ENCODE data around the gene SLC25A45.

The SLC25A45 gene

DNA sequence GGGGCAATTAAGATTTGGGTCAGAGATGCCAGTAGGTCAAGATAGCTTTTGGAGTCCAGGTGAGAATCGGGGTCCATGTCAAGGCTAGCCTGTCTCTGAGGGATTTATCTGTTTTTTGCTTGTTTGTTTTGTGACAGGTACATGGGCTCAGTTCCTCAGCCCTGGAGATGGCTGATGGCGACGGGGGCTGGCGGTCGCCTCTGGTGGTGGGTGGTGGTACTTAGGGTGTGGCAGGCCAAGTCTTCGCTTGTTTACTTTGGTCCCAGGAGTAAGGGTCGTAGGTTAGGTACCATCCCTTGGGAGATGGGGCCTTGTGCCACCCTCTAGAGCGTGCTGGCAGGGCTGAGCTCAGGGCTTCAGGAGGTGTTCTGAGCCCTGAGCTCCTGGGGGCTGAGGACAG is 4.7 kb downstream of the SLC25A45 start:
- DNase-seq (ENCODE audit: extremely low spot score): no peak
- POLR2A ChIA-PET: interaction anchor here (3.8 to 16.9 kb wide), 2 partner anchors 43 to 121 kb away, joined by 29 to 264 read pairs; partner anchors contain the start of genes MALAT1 and NEAT1
- TF ChIP-seq ELF4 (IDR thresholded peaks at IDR 0.05) (no peak), TARDBP (IDR thresholded peaks at IDR 0.05) (no peak), LEF1 (IDR thresholded peaks at IDR 0.05; ENCODE audit: borderline replicate concordance) (no peak), HDGF (IDR thresholded peaks at IDR 0.05; ENCODE audit: borderline replicate concordance) (no peak), FOXM1 (IDR thresholded peaks at IDR 0.05; ENCODE audit: borderline replicate concordance) (no peak)
- CTCF ChIA-PET: interaction anchor here (2.1 kb wide), 1 partner anchor 94 kb away, joined by 5 read pairs; no protein-coding TSS in a partner anchor

DNA sequence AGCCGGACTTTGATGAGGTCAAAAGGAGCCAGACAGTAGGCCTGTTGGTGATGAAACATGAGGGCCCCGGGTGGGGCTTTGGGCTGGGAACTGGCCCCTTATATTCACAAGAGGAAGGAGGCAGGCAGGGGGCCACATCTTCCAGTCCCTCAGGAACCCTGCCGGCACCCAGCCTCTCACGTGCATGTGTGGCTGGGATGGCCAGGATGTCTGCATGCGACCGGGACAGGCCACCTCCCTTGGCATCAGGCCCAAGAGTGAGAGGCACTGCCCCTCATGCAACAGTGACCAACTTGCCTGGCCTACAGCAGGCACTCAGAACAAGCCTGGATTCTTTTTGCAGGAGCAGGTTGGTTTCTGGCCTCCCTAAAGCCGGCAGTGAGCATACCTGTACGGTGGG is 5.4 kb downstream of the SLC25A45 start:
- CTCF ChIA-PET: no interaction called here

GRCh38 chr11:65376138-65376713 is 6.2 kb downstream of the SLC25A45 start:
- ChIA-PET POLR2A (interaction anchor here (0.7 to 3.2 kb wide), 7 partner anchors 40 to 130 kb away, joined by 3 to 18 read pairs (median 3); partner anchors contain the start of genes MALAT1 and NEAT1), CTCF (interaction anchor here (1.3 kb wide), 1 partner anchor 93 kb away, joined by 9 read pairs; no protein-coding TSS in a partner anchor)
- no peak for DNase-seq (ENCODE audit: extremely low spot score)
- TF ChIP-seq ELF4 (IDR thresholded peaks at IDR 0.05) (no peak), FOXK2 (IDR thresholded peaks at IDR 0.05) (no peak), SP1 (IDR thresholded peaks at IDR 0.05) (no peak), FOXA1 (IDR thresholded peaks at IDR 0.05) (no peak), ZNF384 (IDR thresholded peaks at IDR 0.05) (no peak), L3MBTL2 (conservative IDR thresholded peaks at IDR 0.05) (no peak), CTBP1 (IDR thresholded peaks at IDR 0.05; ENCODE audit: borderline replicate concordance) (no peak), SUZ12 (IDR thresholded peaks at IDR 0.05) (no peak), FOXM1 (IDR thresholded peaks at IDR 0.05; ENCODE audit: borderline replicate concordance) (no peak), TARDBP (IDR thresholded peaks at IDR 0.05) (no peak), NFRKB (IDR thresholded peaks at IDR 0.05) (no peak), ARNT (IDR thresholded peaks at IDR 0.05) (no peak)

More for the DNA sequence above, 5.4 kb downstream of the SLC25A45 start:
- DNase-seq (ENCODE audit: extremely low spot score): no peak
- TF ChIP-seq FOXK2 (IDR thresholded peaks at IDR 0.05) (no peak), ARNT (IDR thresholded peaks at IDR 0.05) (no peak), LEF1 (IDR thresholded peaks at IDR 0.05; ENCODE audit: borderline replicate concordance) (no peak), CTBP1 (IDR thresholded peaks at IDR 0.05; ENCODE audit: borderline replicate concordance) (no peak), SUZ12 (IDR thresholded peaks at IDR 0.05) (no peak), FOXM1 (IDR thresholded peaks at IDR 0.05; ENCODE audit: borderline replicate concordance) (no peak)
- POLR2A ChIA-PET: interaction anchor here (16.9 kb wide), 1 partner anchor 43 kb away, joined by 264 read pairs; the partner anchor contains the start of gene NEAT1

DNA sequence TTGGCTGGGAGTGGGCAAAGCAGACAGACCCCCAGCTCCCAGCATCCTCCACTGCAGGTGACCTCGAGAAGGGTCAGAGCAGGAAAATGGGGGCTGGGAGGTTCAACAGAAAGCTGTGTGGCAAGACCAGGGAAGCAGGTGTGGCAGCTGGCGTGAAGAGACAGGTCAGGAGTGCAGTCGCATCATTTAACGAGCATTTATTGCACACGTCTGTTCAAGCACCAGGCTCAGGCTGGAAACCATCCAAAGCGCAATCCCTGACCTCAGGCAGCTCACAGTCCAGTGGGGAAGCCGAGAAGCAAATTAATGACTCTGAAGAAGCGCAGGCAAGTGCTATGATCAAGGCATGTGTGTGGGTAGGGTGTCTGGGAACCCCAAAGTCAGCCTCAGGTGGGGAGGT is 7.4 kb downstream of the SLC25A45 start:
- POLR2A ChIA-PET: interaction anchor here (0.9 to 3.2 kb wide), 8 partner anchors 41 to 132 kb away, joined by 3 to 18 read pairs (median 4); partner anchors contain the start of genes MALAT1 and NEAT1
- CTCF ChIA-PET: interaction anchor here (1.1 kb wide), 1 partner anchor 219 kb away, joined by 3 read pairs; no protein-coding TSS in a partner anchor
- TF ChIP-seq ELF4 (IDR thresholded peaks at IDR 0.05): no peak
- no peak for TF ChIP-seq HDGF (IDR thresholded peaks at IDR 0.05; ENCODE audit: borderline replicate concordance)
- no peak for TF ChIP-seq BHLHE40 (IDR thresholded peaks at IDR 0.05; ENCODE audit: borderline replicate concordance)
- no peak for TF ChIP-seq NFRKB (IDR thresholded peaks at IDR 0.05)
- no peak for TF ChIP-seq LEF1 (IDR thresholded peaks at IDR 0.05; ENCODE audit: borderline replicate concordance)
- TF ChIP-seq SUZ12 (IDR thresholded peaks at IDR 0.05): no peak
- no peak for TF ChIP-seq FOXA1 (IDR thresholded peaks at IDR 0.05)
- TF ChIP-seq L3MBTL2 (conservative IDR thresholded peaks at IDR 0.05): no peak
- TF ChIP-seq PKNOX1 (IDR thresholded peaks at IDR 0.05): no peak
- TF ChIP-seq FOXK2 (IDR thresholded peaks at IDR 0.05): no peak
- TF ChIP-seq CTBP1 (IDR thresholded peaks at IDR 0.05; ENCODE audit: borderline replicate concordance): no peak
- TF ChIP-seq ARNT (IDR thresholded peaks at IDR 0.05): no peak
- TF ChIP-seq TARDBP (IDR thresholded peaks at IDR 0.05): no peak
- TF ChIP-seq SP1 (IDR thresholded peaks at IDR 0.05): no peak
- no peak for TF ChIP-seq ZNF384 (IDR thresholded peaks at IDR 0.05)
- TF ChIP-seq FOXM1 (IDR thresholded peaks at IDR 0.05; ENCODE audit: borderline replicate concordance): no peak
- no peak for DNase-seq (ENCODE audit: extremely low spot score)

GRCh38 chr11:65373839-65374580 is 8.4 kb downstream of the SLC25A45 start:
- no peak for TF ChIP-seq L3MBTL2 (conservative IDR thresholded peaks at IDR 0.05)
- DNase-seq (ENCODE audit: extremely low spot score): no peak
- CTCF ChIA-PET: interaction anchor here (1.1 kb wide), 1 partner anchor 220 kb away, joined by 3 read pairs; no protein-coding TSS in a partner anchor
- POLR2A ChIA-PET: interaction anchor here (0.9 to 3.2 kb wide), 7 partner anchors 20 to 133 kb away, joined by 3 to 18 read pairs (median 4); partner anchors contain the start of genes NEAT1 and TIGD3

GRCh38 chr11:65370659-65371049 is 11.8 kb downstream of the SLC25A45 start:
- CTCF ChIA-PET: interaction anchor here (1.3 kb wide), 1 partner anchor 9 kb away, joined by 5 read pairs; no protein-coding TSS in a partner anchor
- POLR2A ChIA-PET: interaction anchor here (0.8 to 3.7 kb wide), 18 partner anchors 9 to 202 kb away, joined by 3 to 35 read pairs (median 4); partner anchors contain the start of genes FAM89B, FRMD8, MALAT1 and NEAT1
- TF ChIP-seq ARNT (IDR thresholded peaks at IDR 0.05): no peak
- no peak for TF ChIP-seq FOXK2 (IDR thresholded peaks at IDR 0.05)
- TF ChIP-seq SP1 (IDR thresholded peaks at IDR 0.05): no peak
- no peak for TF ChIP-seq LEF1 (IDR thresholded peaks at IDR 0.05; ENCODE audit: borderline replicate concordance)
- TF ChIP-seq TARDBP (IDR thresholded peaks at IDR 0.05): no peak
- TF ChIP-seq HDGF (IDR thresholded peaks at IDR 0.05; ENCODE audit: borderline replicate concordance): no peak
- no peak for TF ChIP-seq NFRKB (IDR thresholded peaks at IDR 0.05)
- TF ChIP-seq PKNOX1 (IDR thresholded peaks at IDR 0.05): no peak
- no peak for TF ChIP-seq ELF4 (IDR thresholded peaks at IDR 0.05)
- TF ChIP-seq FOXA1 (IDR thresholded peaks at IDR 0.05): no peak
- no peak for TF ChIP-seq L3MBTL2 (conservative IDR thresholded peaks at IDR 0.05)
- no peak for TF ChIP-seq SUZ12 (IDR thresholded peaks at IDR 0.05)
- no peak for TF ChIP-seq BHLHE40 (IDR thresholded peaks at IDR 0.05; ENCODE audit: borderline replicate concordance)
- TF ChIP-seq ZNF384 (IDR thresholded peaks at IDR 0.05): no peak
- no peak for DNase-seq (ENCODE audit: extremely low spot score)

All from HEK293T (cell line).